C4-2B (cell line): ENCODE results near the gene OR2J1.
"Not testable (repeated sequence)": the region's sequence is repeated elsewhere in the genome, so short reads cannot be mapped to it uniquely, and the experiment has no call there.

Experiments used
- H3K27ac ChIP-seq: fragments of 450-650 bp; 2 replicates; pipeline ENCODE4 v1.5.1; 2017
- ZFX ChIP-seq: fragments of 450-650 bp; IDR thresholded peaks from 2 replicates; pipeline ENCODE4 v1.6.1; 2017
- TF ChIP-seq, protein P1 (sequence below): fragments of 450-650 bp; conservative IDR thresholded peaks from 2 replicates; pipeline ENCODE4 v1.5.1; 2017; ENCODE audit warnings: mild to moderate bottlenecking

The OR2J1 gene

GRCh38 chr6:29092957-29093356 is 6.3 kb upstream of the OR2J1 start:
- no peak overlapping the region for H3K27ac ChIP-seq
- TF ChIP-seq, protein P1, sequence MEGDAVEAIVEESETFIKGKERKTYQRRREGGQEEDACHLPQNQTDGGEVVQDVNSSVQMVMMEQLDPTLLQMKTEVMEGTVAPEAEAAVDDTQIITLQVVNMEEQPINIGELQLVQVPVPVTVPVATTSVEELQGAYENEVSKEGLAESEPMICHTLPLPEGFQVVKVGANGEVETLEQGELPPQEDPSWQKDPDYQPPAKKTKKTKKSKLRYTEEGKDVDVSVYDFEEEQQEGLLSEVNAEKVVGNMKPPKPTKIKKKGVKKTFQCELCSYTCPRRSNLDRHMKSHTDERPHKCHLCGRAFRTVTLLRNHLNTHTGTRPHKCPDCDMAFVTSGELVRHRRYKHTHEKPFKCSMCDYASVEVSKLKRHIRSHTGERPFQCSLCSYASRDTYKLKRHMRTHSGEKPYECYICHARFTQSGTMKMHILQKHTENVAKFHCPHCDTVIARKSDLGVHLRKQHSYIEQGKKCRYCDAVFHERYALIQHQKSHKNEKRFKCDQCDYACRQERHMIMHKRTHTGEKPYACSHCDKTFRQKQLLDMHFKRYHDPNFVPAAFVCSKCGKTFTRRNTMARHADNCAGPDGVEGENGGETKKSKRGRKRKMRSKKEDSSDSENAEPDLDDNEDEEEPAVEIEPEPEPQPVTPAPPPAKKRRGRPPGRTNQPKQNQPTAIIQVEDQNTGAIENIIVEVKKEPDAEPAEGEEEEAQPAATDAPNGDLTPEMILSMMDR: no peak
- TF ChIP-seq ZFX: no peak

- no peak overlapping the region for H3K27ac ChIP-seq
- TF ChIP-seq, protein P1: no peak
- TF ChIP-seq ZFX: no peak
Observed at GRCh38 chr6:29097803-29098202, 1.5 kb upstream of the OR2J1 start.

DNA sequence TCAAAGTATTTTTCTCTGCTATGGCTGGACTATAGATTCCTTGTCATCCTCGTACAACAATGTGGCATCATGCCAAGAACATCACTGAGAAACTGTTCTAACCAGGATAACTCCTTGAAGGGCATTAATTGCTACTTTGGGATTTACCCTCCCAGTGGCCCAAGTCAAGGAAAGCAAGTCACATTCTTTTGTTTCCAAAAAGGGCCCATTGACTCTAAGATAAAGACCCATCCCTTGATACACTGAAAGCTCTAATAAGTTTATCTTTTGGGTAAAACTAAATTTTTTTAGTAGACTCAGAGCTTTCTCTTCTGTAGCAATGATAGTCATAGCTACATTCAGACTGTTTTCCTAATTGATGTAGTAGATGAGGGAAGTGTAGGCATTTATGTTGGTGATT is 8.5 kb downstream of the OR2J1 start, which contains the start of gene OR2J3:
Gene OR2J3, plus strand, starts transcription at position 301 of the 400 bp plus-strand sequence. CDS start 3,833 bp downstream, outside the sequence.
- no peak for TF ChIP-seq ZFX
- TF ChIP-seq, protein P1: no peak
- no peak within 1 kb of the TSS for H3K27ac ChIP-seq

GRCh38 chr6:29112135-29112534 is 12.8 kb downstream of the OR2J1 start:
- no peak for TF ChIP-seq ZFX
- TF ChIP-seq, protein P1: peak; percentile 14
- no peak overlapping the region for H3K27ac ChIP-seq

DNA sequence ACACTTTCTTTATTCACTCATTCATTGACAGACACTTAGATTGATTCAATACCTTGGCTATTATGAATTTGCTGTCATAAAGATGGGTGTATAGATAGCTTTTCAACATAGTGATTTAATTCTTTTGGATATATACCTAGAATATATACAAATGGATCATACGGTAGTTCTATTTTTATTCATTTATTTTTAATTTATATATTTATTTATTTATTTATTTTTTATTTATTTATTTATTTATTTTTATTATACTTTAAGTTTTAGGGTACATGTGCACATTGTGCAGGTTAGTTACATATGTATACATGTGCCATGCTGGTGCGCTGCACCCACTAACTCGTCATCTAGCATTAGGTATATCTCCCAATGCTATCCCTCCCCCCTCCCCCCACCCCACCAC is 15.7 kb downstream of the OR2J1 start:
- not testable (repeated sequence) for H3K27ac ChIP-seq

DNA sequence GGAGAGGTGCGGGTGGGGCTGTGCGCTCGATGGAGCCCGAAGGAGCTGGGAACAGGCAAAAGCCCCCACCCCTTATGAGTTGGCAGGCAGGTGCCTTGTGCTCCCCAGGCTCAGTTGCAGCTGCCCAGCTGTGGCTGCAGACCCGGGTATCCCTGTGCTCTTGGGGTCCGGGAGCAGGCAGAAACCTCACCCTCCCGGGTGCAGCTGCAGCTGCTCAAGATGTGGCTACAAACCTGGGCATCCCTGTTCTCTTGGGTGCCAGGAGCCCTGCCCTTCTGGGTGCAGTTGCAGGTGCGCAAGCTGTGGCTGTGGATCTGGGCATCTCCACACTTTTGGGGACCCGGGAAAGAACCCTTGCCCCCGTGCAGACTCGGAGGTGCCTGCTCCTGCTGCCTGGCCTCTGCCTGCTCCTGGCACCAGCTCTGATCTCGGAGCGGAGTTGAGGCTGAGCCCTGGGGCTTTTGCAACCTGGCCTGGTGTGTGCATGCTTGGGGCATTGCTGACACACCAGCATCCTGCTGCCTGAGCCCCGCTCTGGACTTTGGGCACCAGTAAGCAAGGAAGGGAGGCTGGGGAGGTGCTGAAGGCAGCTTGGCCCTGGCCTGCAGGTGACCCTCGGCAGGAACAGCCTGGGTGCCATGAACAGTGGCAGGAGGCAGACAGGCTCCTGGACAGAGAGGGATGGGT is 30.2 kb downstream of the OR2J1 start:
- TF ChIP-seq, protein P1: no peak
- TF ChIP-seq ZFX: no peak
- H3K27ac ChIP-seq: no peak overlapping the region

DNA sequence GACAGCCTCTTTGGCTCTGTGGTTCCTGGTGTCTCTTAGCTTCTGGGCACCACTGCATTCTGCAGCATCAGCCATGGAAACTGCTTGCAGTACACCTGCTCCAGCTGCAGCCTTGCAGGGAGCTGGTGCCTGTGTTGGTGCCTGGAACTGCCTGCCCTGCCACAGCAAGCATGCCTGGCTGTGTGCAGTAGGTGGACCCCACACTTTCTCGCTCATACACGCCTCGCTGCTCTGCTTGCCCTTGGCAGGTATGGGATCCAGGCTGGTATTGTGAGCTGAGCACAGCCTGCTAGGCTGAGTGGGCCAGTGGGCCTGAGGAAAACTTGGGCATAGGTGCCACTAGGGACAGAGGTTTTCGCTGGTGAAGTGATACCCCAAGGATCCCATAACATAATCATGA is 31.4 kb downstream of the OR2J1 start:
- no peak overlapping the region for H3K27ac ChIP-seq
- no peak for TF ChIP-seq ZFX
- TF ChIP-seq, protein P1: no peak

DNA sequence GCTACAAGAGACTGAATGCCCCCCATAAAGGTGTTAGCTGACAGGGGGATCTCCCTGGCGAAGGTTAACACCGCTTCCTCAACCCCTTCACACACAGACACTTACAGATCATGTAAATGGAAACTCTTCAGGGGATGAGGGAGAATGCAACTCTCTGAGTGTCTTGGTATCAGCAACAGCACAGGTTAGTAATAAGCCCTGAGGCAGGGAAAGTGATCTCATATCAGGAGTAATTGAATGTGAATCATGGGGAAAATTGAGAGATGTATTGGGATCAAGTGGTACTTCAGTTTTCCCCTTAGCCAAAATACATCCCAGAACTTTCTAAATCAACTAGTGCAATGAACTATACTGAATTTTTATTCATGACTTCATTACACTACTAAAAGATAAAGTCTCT is 32.4 kb downstream of the OR2J1 start:
- H3K27ac ChIP-seq: no peak overlapping the region
- no peak for TF ChIP-seq ZFX
- TF ChIP-seq, protein P1: no peak
